Fibroblast of lung (primary cell): Measurements from ENCODE around the gene CAPN14.

Experiments
- CTCF ChIP-seq, 2 donors: IDR thresholded peaks in 1 of 2; conservative IDR thresholded peaks in 1 of 2; 1 replicate in 1 of 2; 2 replicates in 1 of 2; pipeline ENCODE4 v1.5.1; 2011 to 2012; ENCODE audit warnings: low read length in 2 of 2, control low read depth in 1 of 2, inconsistent platforms in 1 of 2, low read depth in 1 of 2, mild to moderate bottlenecking in 1 of 2
- EZH2 ChIP-seq: IDR thresholded peaks from 2 replicates; pipeline ENCODE4 v1.5.1; 2012; ENCODE audit warnings: low read length, control low read depth, mild to moderate bottlenecking; ENCODE audit errors: missing control alignments

- TF ChIP-seq CTCF (conservative IDR thresholded peaks at IDR 0.05 in 1 of 2, IDR thresholded peaks at IDR 0.05 in 1 of 2; ENCODE audit: low read depth in 1 of 2, low read length in 2 of 2) (no peak), EZH2 (no peak)
Observed at GRCh38 chr2:31191931-31192330, 25.4 kb downstream of the CAPN14 start.
